Neural cell (in vitro differentiated cells): ENCODE measurements around the gene PRR20C.

Source experiments
- MXI1 ChIP-seq: fragments of 450-650 bp; conservative IDR thresholded peaks from 2 replicates; pipeline ENCODE4 v1.6.1; 2014; ENCODE audit warnings: antibody characterized with exemption, mild to moderate bottlenecking; ENCODE audit not compliant: poor library complexity, severe bottlenecking
- POLR2AphosphoS5 ChIP-seq: IDR thresholded peaks from 2 replicates; pipeline ENCODE4 v1.6.1; 2012
- SMC3 ChIP-seq: fragments of 450-650 bp; conservative IDR thresholded peaks from 2 replicates; pipeline ENCODE4 v1.6.1; 2014; ENCODE audit warnings: antibody characterized with exemption, mild to moderate bottlenecking, moderate library complexity; ENCODE audit not compliant: poor library complexity

- TF ChIP-seq MXI1 (no peak), SMC3 (no peak), POLR2AphosphoS5 (no peak)
These were observed 37.8 kb downstream of the PRR20C start for GRCh38 chr13:57191667-57192066.
